ENCODE results near the gene ZBTB7C.

ZBTB7C gene

GRCh38 chr18:48218285-48219022 lies 190.7 kb downstream of the ZBTB7C start:
- no peak for DNase-seq (ENCODE audit: low read depth in 2 of 2)

- no peak for DNase-seq (ENCODE audit: low read depth in 2 of 2)
These were observed 191.6 kb downstream of the ZBTB7C start for GRCh38 chr18:48217258-48218250.

GRCh38 chr18:48216639-48217257 lies 192.4 kb downstream of the ZBTB7C start:
- no peak for DNase-seq (ENCODE audit: low read depth in 2 of 2)

GRCh38 chr18:48215876-48216638 lies 193.1 kb downstream of the ZBTB7C start:
- no peak for DNase-seq (ENCODE audit: low read depth in 2 of 2)

- DNase-seq (ENCODE audit: low read depth in 2 of 2), result no peak
These were observed 195.4 kb downstream of the ZBTB7C start for GRCh38 chr18:48213791-48214190.

GRCh38 chr18:48208432-48209140 lies 200.6 kb downstream of the ZBTB7C start:
- no peak for DNase-seq (ENCODE audit: low read depth in 2 of 2)

- no peak for DNase-seq (ENCODE audit: low read depth in 2 of 2)
These were observed 201.4 kb downstream of the ZBTB7C start for GRCh38 chr18:48207733-48208132.

GRCh38 chr18:48206887-48207286 lies 202.3 kb downstream of the ZBTB7C start:
- DNase-seq (ENCODE audit: low read depth in 2 of 2), result no peak

- DNase-seq (ENCODE audit: low read depth in 2 of 2), result no peak
These were observed 205.1 kb downstream of the ZBTB7C start for GRCh38 chr18:48203961-48204666.

GRCh38 chr18:48203288-48203945 lies 205.8 kb downstream of the ZBTB7C start:
- no peak for DNase-seq (ENCODE audit: low read depth in 2 of 2)

- no peak for DNase-seq (ENCODE audit: low read depth in 2 of 2)
These were observed 206.6 kb downstream of the ZBTB7C start for GRCh38 chr18:48202350-48203260.

- no peak for DNase-seq (ENCODE audit: low read depth in 2 of 2)
These were observed 207.2 kb downstream of the ZBTB7C start for GRCh38 chr18:48202006-48202348.

- no peak for DNase-seq (ENCODE audit: low read depth in 2 of 2)
These were observed 207.7 kb downstream of the ZBTB7C start for GRCh38 chr18:48201337-48202005.

- no peak for DNase-seq (ENCODE audit: low read depth in 2 of 2)
These were observed 208.4 kb downstream of the ZBTB7C start for GRCh38 chr18:48200631-48201336.

- DNase-seq (ENCODE audit: low read depth in 2 of 2), result no peak
These were observed 209.8 kb downstream of the ZBTB7C start for GRCh38 chr18:48199399-48199798.

GRCh38 chr18:48197819-48198218 lies 211.4 kb downstream of the ZBTB7C start:
- DNase-seq (ENCODE audit: low read depth in 2 of 2), result no peak

GRCh38 chr18:48195787-48196186 lies 213.4 kb downstream of the ZBTB7C start:
- DNase-seq (ENCODE audit: low read depth in 2 of 2), result no peak
